Ascending aorta (tissue), 2 donors: ENCODE results near the gene DACT2. TPM values are rescaled to one million over a fixed set of nuclear protein-coding genes. Genes with fewer than 3 reads are reported as not detected.

Experiments used
- DNase-seq, 2 donors: peaks; one replicate each; pipeline ENCODE4 v3.0.0-alpha.2; 2019; ENCODE audit warnings: low spot score in 2 of 2
- H3K27ac ChIP-seq, 2 donors: fragments of 200-600 bp; sonication (generic); one replicate each; pipeline ENCODE4 v1.5.1; 2016 to 2017; ENCODE audit warnings: mild to moderate bottlenecking in 1 of 2
- H3K27me3 ChIP-seq: fragments of 200-600 bp; sonication (generic); one replicate; pipeline ENCODE4 v1.5.1; 2017
- H3K36me3 ChIP-seq, 2 donors: fragments of 200-600 bp; sonication (generic); one replicate each; pipeline ENCODE4 v1.5.1; 2016
- H3K4me1 ChIP-seq, 2 donors: fragments of 200-600 bp; sonication (generic); one replicate each; pipeline ENCODE4 v1.5.1; 2016 to 2017; ENCODE audit warnings: mild to moderate bottlenecking in 1 of 2
- H3K4me3 ChIP-seq, 2 donors: fragments of 200-600 bp; sonication (generic); one replicate each; pipeline ENCODE4 v1.5.1; 2016 to 2017; ENCODE audit warnings: mild to moderate bottlenecking in 1 of 2
- H3K9me3 ChIP-seq, 2 donors: fragments of 200-600 bp; sonication (generic); one replicate each; pipeline ENCODE4 v1.5.1; 2016
- CTCF ChIP-seq, 3 experiments: fragments of 200-600 bp in 2 of 3; fragments of 450-650 bp in 1 of 3; sonication (generic) in 2 of 3; IDR thresholded peaks; one replicate each; pipeline ENCODE4 v1.5.1; 2016 to 2019; ENCODE audit warnings: antibody characterized with exemption in 3 of 3, mild to moderate bottlenecking in 1 of 3, moderate library complexity in 1 of 3
- intact Hi-C: fragments of 100-400 bp; cut with DNase I; formaldehyde crosslinking; loops from one replicate; pipeline ENCODE4 v1.15.1; 2023
- total RNA-seq: library from RNA; depleted of rRNA; stranded (reverse); fragments of >200 nt; gene quantifications from one replicate; pipeline ENCODE4 v1.1.0, GENCODE V29; 2016

The DACT2 gene
- total RNA-seq, 1 donor from 2014 or later: not detected

GRCh38 chr6:168365422-168366165 is 46.0 kb upstream of the DACT2 start:
- H3K4me3 ChIP-seq: no peak overlapping the region
- no peaks in the 10 kb centered on the region for H3K4me1 ChIP-seq
- H3K36me3 ChIP-seq: no peaks in the 10 kb centered on the region
- no peak for DNase-seq
- no peaks in the 10 kb centered on the region for H3K27me3 ChIP-seq
- TF ChIP-seq CTCF (IDR thresholded peaks at IDR 0.05): no peak
- no peak overlapping the region for H3K27ac ChIP-seq
- H3K9me3 ChIP-seq: no peaks in the 10 kb centered on the region
- intact Hi-C loops: loop anchor here (10.0 kb wide), 1 partner anchor 1289 kb away; no protein-coding TSS in a partner anchor

GRCh38 chr6:168364793-168365421 is 45.3 kb upstream of the DACT2 start:
- no peaks in the 10 kb centered on the region for H3K9me3 ChIP-seq
- intact Hi-C loops: loop anchor here (10.0 kb wide), 1 partner anchor 1290 kb away; no protein-coding TSS in a partner anchor
- TF ChIP-seq CTCF (IDR thresholded peaks at IDR 0.05): no peak
- H3K27me3 ChIP-seq: no peaks in the 10 kb centered on the region
- no peaks in the 10 kb centered on the region for H3K4me1 ChIP-seq
- DNase-seq: no peak
- no peak overlapping the region for H3K27ac ChIP-seq
- H3K4me3 ChIP-seq: no peak overlapping the region
- no peaks in the 10 kb centered on the region for H3K36me3 ChIP-seq

GRCh38 chr6:168363811-168364792 is 44.5 kb upstream of the DACT2 start:
- TF ChIP-seq CTCF (IDR thresholded peaks at IDR 0.05): no peak
- Histone ChIP-seq H3K27me3 (no peaks in the 10 kb centered on the region), H3K4me3 (no peak overlapping the region), H3K27ac (no peak overlapping the region), H3K4me1 (no peaks in the 10 kb centered on the region), H3K36me3 (no peaks in the 10 kb centered on the region), H3K9me3 (no peaks in the 10 kb centered on the region)
- intact Hi-C loops: loop anchor here (10.0 kb wide), 1 partner anchor 1291 kb away; no protein-coding TSS in a partner anchor
- DNase-seq: no peak

GRCh38 chr6:168363302-168363701 is 43.7 kb upstream of the DACT2 start:
- no peak overlapping the region for H3K27ac ChIP-seq
- H3K9me3 ChIP-seq: no peaks in the 10 kb centered on the region
- no peak for DNase-seq
- no peaks in the 10 kb centered on the region for H3K27me3 ChIP-seq
- H3K4me3 ChIP-seq: no peak overlapping the region
- no peaks in the 10 kb centered on the region for H3K36me3 ChIP-seq
- intact Hi-C loops: loop anchor here (10.0 kb wide), 1 partner anchor 1291 kb away; no protein-coding TSS in a partner anchor
- H3K4me1 ChIP-seq: no peaks in the 10 kb centered on the region
- TF ChIP-seq CTCF (IDR thresholded peaks at IDR 0.05): no peak

- no peak for TF ChIP-seq CTCF (IDR thresholded peaks at IDR 0.05)
- H3K27me3 ChIP-seq: no peaks in the 10 kb centered on the region
- H3K36me3 ChIP-seq: no peaks in the 10 kb centered on the region
- H3K9me3 ChIP-seq: no peaks in the 10 kb centered on the region
- no peak overlapping the region for H3K27ac ChIP-seq
- intact Hi-C loops: loop anchor here (10.0 kb wide), 1 partner anchor 1292 kb away; no protein-coding TSS in a partner anchor
- H3K4me3 ChIP-seq: no peak overlapping the region
- no peak for DNase-seq
- H3K4me1 ChIP-seq: no peaks in the 10 kb centered on the region
Measured at GRCh38 chr6:168362276-168362990, 42.9 kb upstream of the DACT2 start.
